Activated T-helper 1 cell treated with anti-CD3 and anti-CD28 coated beads, Interleukin-12 subunit alpha, Interleukin-12 subunit beta, Interleukin-2, Interleukin-4 antibody, amounts not matched to agents 30 ng/mL and 10 ng/mL and 1 ng/mL, durations not matched to agents 14 hours and 24 hours and 36 hours (primary cell): ENCODE data around the gene IMMT. TPM values are rescaled to one million over a fixed set of nuclear protein-coding genes. Genes with fewer than 3 reads are reported as not detected.

Experiments
- DNase-seq: peaks from one replicate; pipeline ENCODE4 v3.0.0; 2021; ENCODE audit warnings: low spot score
- H3K27ac Mint-ChIP-seq: one replicate; pipeline ENCODE4 v1.8.0; 2021; ENCODE audit warnings: mild to moderate bottlenecking, mixed read lengths
- H3K27me3 Mint-ChIP-seq: one replicate; pipeline ENCODE4 v1.8.0; 2022; ENCODE audit warnings: mild to moderate bottlenecking, moderate library complexity, mixed read lengths; ENCODE audit not compliant: insufficient read depth
- H3K36me3 Mint-ChIP-seq: one replicate; pipeline ENCODE4 v1.8.0; 2021; ENCODE audit warnings: low read depth, mixed read lengths
- H3K4me1 Mint-ChIP-seq: one replicate; pipeline ENCODE4 v1.8.0; 2021; ENCODE audit warnings: low read depth, mixed read lengths
- H3K4me3 Mint-ChIP-seq: one replicate; pipeline ENCODE4 v1.8.0; 2021; ENCODE audit warnings: mild to moderate bottlenecking, moderate library complexity, mixed read lengths
- H3K9me3 Mint-ChIP-seq: one replicate; pipeline ENCODE4 v1.8.0; 2021; ENCODE audit warnings: mixed read lengths
- intact Hi-C: fragments of 100-400 bp; cut with micrococcal nuclease; formaldehyde crosslinking; loops from one replicate; pipeline ENCODE4 v1.15.1; 2024
- total RNA-seq: library from RNA; stranded (reverse); gene quantifications from 2 replicates; pipeline ENCODE4 v1.2.3, GENCODE V29; 2022

The IMMT gene
- total RNA-seq, 1 donor from 2014 or later = 164 TPM

DNA sequence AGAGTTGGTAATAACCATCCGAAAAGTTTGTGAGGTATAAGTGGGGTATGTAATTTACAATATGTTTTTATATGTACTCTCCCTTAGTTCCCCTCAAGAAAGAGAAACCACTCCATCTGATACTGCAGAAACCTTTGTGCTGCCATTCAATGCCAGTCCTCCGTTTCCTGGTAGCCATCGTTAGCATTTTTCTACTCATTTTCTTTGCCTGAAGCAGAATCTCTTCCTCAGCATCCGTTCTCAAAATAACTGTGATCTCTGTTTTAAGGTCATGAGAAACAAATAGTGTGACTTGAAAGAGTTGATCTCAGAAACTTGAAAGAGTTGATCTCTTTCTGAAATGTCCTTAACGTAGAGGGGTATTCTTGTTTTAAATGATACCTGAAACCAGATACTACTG is 88.2 kb downstream of the IMMT start:
- no peak for DNase-seq
- Mint-ChIP-seq H3K36me3 (peaks cover 38% of the 10 kb centered on the region), H3K4me1 (peaks cover 55% of the 10 kb centered on the region)

GRCh38 chr2:86105969-86106945 is 89.0 kb downstream of the IMMT start, which contains the start of gene PTCD3:
TSS of gene PTCD3 (plus strand) at chr2:86106235. CDS start at chr2:86106248, 13 bp downstream.
- no peaks in the 10 kb centered on the region for H3K27me3 Mint-ChIP-seq
- peak; percentile 92 for DNase-seq
- intact Hi-C loops = loop anchor here (1.0 to 5.0 kb wide), 12 partner anchors 26 to 752 kb away; partner anchors contain the start of genes C2orf68, ELMOD3, IMMT and MAT2A
- H3K9me3 Mint-ChIP-seq = peaks cover 5% of the 10 kb centered on the region
- H3K4me3 Mint-ChIP-seq = peak within 1 kb of the TSS; percentile 91
- H3K4me1 Mint-ChIP-seq = peaks cover 60% of the 10 kb centered on the region
- H3K36me3 Mint-ChIP-seq = peaks cover 43% of the 10 kb centered on the region
- H3K27ac Mint-ChIP-seq = peak within 1 kb of the TSS; percentile 99

More for the DNA sequence above, 88.2 kb downstream of the IMMT start:
- intact Hi-C loops = loop anchor here (5.0 kb wide), 2 partner anchors 570 to 690 kb away; partner anchors contain the start of genes MAT2A and SH2D6
- Mint-ChIP-seq H3K27me3 (no peaks in the 10 kb centered on the region), H3K27ac (peak overlapping the region; percentile 99), H3K4me3 (peak overlapping the region; percentile 91), H3K9me3 (peaks cover 5% of the 10 kb centered on the region)

- Mint-ChIP-seq H3K36me3 (peaks cover 39% of the 10 kb centered on the region), H3K27me3 (no peaks in the 10 kb centered on the region), H3K4me3 (peak within 1 kb of the TSS; percentile 91), H3K4me1 (peaks cover 55% of the 10 kb centered on the region), H3K9me3 (peaks cover 5% of the 10 kb centered on the region), H3K27ac (peak within 1 kb of the TSS; percentile 99)
- intact Hi-C loops = loop anchor here (1.0 to 5.0 kb wide), 10 partner anchors 25 to 688 kb away; partner anchors contain the start of genes C2orf68, MAT2A, MRPL35 and SH2D6
- peak; percentile 84 for DNase-seq
Measured at GRCh38 chr2:86105252-86105968, 89.9 kb downstream of the IMMT start, which contains the start of gene POLR1A. TSS of gene POLR1A (minus strand) at chr2:86105886. CDS start at chr2:86105776, 110 bp downstream.

DNA sequence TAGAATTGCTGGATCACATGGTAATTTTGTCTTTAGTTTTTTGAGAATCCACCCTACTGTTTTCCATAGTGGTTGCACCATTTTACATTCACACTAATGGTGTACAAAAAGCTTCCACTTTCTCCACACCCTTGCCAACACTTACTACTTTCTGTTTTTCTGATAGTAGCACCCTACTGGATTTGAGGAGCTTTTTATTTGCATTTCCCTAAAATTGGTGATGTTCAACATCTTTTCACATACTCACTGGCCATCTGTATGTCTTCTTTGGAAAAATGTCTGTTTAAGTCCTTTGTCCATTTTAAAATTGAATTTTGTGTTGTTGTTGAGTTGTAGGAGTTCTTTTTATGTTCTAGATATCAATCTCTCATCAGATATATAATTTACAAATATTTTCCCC is 93.1 kb downstream of the IMMT start:
- peaks cover 5% of the 10 kb centered on the region for H3K9me3 Mint-ChIP-seq
- peaks cover 42% of the 10 kb centered on the region for H3K36me3 Mint-ChIP-seq
- H3K27ac Mint-ChIP-seq = no peak overlapping the region
- no peak overlapping the region for H3K4me3 Mint-ChIP-seq
- intact Hi-C loops = no loop called here
- peaks cover 53% of the 10 kb centered on the region for H3K4me1 Mint-ChIP-seq
- H3K27me3 Mint-ChIP-seq = no peaks in the 10 kb centered on the region
- no peak for DNase-seq

DNA sequence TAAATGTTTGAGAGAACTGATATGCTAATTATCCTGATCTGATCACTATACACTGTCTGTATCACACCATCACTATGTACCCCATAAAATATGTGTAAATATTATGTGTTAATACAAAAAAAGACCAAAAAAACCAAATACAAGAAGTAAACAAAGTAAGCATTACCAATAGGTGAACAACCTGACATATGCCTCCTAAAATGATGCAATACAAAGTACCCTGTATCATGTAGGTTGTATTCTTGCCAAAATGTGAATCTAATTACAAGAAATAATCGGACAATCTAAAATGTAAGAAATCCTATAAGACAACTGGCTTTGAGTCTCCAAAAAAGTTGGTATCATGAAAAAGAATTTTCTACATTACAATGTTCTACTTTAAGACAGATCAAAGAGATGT is 97.3 kb downstream of the IMMT start:
- H3K9me3 Mint-ChIP-seq = peaks cover 5% of the 10 kb centered on the region
- no peak for DNase-seq
- intact Hi-C loops = no loop called here
- H3K4me3 Mint-ChIP-seq = no peak overlapping the region
- no peaks in the 10 kb centered on the region for H3K27me3 Mint-ChIP-seq
- peaks cover 34% of the 10 kb centered on the region for H3K4me1 Mint-ChIP-seq
- peaks cover 48% of the 10 kb centered on the region for H3K36me3 Mint-ChIP-seq
- no peak overlapping the region for H3K27ac Mint-ChIP-seq

GRCh38 chr2:86097114-86097896 is 98.0 kb downstream of the IMMT start:
- DNase-seq = no peak
- Mint-ChIP-seq H3K27ac (no peak overlapping the region), H3K4me3 (no peak overlapping the region), H3K9me3 (peaks cover 2% of the 10 kb centered on the region), H3K4me1 (peaks cover 28% of the 10 kb centered on the region), H3K36me3 (peaks cover 43% of the 10 kb centered on the region), H3K27me3 (no peaks in the 10 kb centered on the region)
- intact Hi-C loops = no loop called here

DNA sequence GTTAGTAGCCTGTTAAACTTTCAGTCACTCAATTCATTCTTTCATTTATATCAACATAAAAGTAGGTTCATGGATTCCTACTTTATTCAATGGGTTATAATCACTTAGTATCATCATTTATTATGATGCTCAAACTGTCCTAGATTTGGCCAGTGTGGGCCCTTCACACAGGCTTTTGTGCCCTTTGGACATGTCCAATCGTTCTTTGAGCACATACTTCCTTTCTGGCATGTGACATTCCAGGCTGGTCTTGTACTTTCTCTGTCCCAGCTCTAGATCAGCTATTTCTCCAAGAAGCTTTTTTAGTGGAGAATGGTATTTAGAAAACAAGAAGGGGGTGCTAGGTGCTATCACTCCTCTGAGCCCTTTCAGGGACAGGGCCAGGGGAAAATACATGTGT is 101.0 kb downstream of the IMMT start:
- H3K36me3 Mint-ChIP-seq = peaks cover 46% of the 10 kb centered on the region
- peaks cover 19% of the 10 kb centered on the region for H3K4me1 Mint-ChIP-seq
- DNase-seq = no peak
- H3K27me3 Mint-ChIP-seq = no peaks in the 10 kb centered on the region
- no peak overlapping the region for H3K27ac Mint-ChIP-seq
- no peak overlapping the region for H3K4me3 Mint-ChIP-seq
- intact Hi-C loops = no loop called here
- no peaks in the 10 kb centered on the region for H3K9me3 Mint-ChIP-seq

Other genes with a start within 250 kb of the IMMT start
- 69.7 and 74.6 TPM in 2 replicates for gene POLR1A, start 89.6 kb downstream of the IMMT start, total RNA-seq
- 164 and 165 TPM in 2 replicates for gene PTCD3, start 89.2 kb downstream of the IMMT start, total RNA-seq
- gene MRPL35, start 4.0 kb upstream of the IMMT start, total RNA-seq = 63.1 and 63.8 TPM in 2 replicates
- 0.26 and 0.81 TPM in 2 replicates for gene REEP1, start 142.2 kb upstream of the IMMT start, total RNA-seq
- 61.6 and 67.3 TPM in 2 replicates for gene KDM3A, start 245.9 kb upstream of the IMMT start, total RNA-seq